ENCODE data around the gene CDH4.

The CDH4 gene

GRCh38 chr20:61581825-61582188 is 329.7 kb downstream of the CDH4 start:
- Histone ChIP-seq H3K23ac (ENCODE audit: low read length) (no peak overlapping the region), H3K79me2 (ENCODE audit: control insufficient read depth, insufficient read depth, low read length) (no peaks in the 10 kb centered on the region), H4K5ac (ENCODE audit: low read length) (no peak overlapping the region), H3K4me2 (ENCODE audit: low read length) (no peak overlapping the region), H3K18ac (ENCODE audit: low read length) (no peak overlapping the region), H3K27me3 (ENCODE audit: insufficient read depth, low read length, poor library complexity) (no peaks in the 10 kb centered on the region), H4K8ac (ENCODE audit: low read depth, low read length) (no peak overlapping the region), H2BK15ac (replicated peaks; ENCODE audit: low read depth) (no peak overlapping the region), H3K4me1 (ENCODE audit: control insufficient read depth, low read depth, low read length) (no peaks in the 10 kb centered on the region), H3K4me3 (ENCODE audit: low read length) (no peak overlapping the region), H3K36me3 (ENCODE audit: control insufficient read depth, insufficient read depth, low read length) (no peaks in the 10 kb centered on the region), H3K27ac (ENCODE audit: low read depth, low read length) (no peak overlapping the region), H2BK5ac (ENCODE audit: low read length) (no peak overlapping the region), H2AK5ac (ENCODE audit: low read length) (no peak overlapping the region), H3K4ac (ENCODE audit: low read depth, low read length) (no peak overlapping the region), H2BK120ac (ENCODE audit: low read depth, low read length) (no peak overlapping the region), H3K56ac (ENCODE audit: low read length) (no peak overlapping the region), H3K9ac (ENCODE audit: low read length) (no peak overlapping the region), H3K79me1 (ENCODE audit: low read length) (no peaks in the 10 kb centered on the region)
- peak; percentile 19 for DNase-seq
- WGBS (ENCODE audit: extremely low coverage, insufficient coverage, low lambda C conversion rate), result no CpG with 5 or more reads among the region's 14 CpGs

- Histone ChIP-seq H3K4me3 (ENCODE audit: low read length) (no peak overlapping the region), H3K18ac (ENCODE audit: low read length) (no peak overlapping the region), H3K79me2 (ENCODE audit: control insufficient read depth, insufficient read depth, low read length) (no peaks in the 10 kb centered on the region), H3K27ac (ENCODE audit: low read depth, low read length) (no peak overlapping the region), H3K4me2 (ENCODE audit: low read length) (no peak overlapping the region), H2BK120ac (ENCODE audit: low read depth, low read length) (no peak overlapping the region), H3K23ac (ENCODE audit: low read length) (no peak overlapping the region), H3K79me1 (ENCODE audit: low read length) (no peaks in the 10 kb centered on the region), H2AK5ac (ENCODE audit: low read length) (no peak overlapping the region), H4K5ac (ENCODE audit: low read length) (no peak overlapping the region), H3K56ac (ENCODE audit: low read length) (no peak overlapping the region), H3K27me3 (ENCODE audit: insufficient read depth, low read length, poor library complexity) (no peaks in the 10 kb centered on the region), H3K4ac (ENCODE audit: low read depth, low read length) (no peak overlapping the region), H3K36me3 (ENCODE audit: control insufficient read depth, insufficient read depth, low read length) (no peaks in the 10 kb centered on the region), H3K9ac (ENCODE audit: low read length) (no peak overlapping the region), H4K8ac (ENCODE audit: low read depth, low read length) (no peak overlapping the region), H2BK5ac (ENCODE audit: low read length) (no peak overlapping the region), H3K4me1 (ENCODE audit: control insufficient read depth, low read depth, low read length) (no peaks in the 10 kb centered on the region), H2BK15ac (replicated peaks; ENCODE audit: low read depth) (no peak overlapping the region)
- no peak for DNase-seq
- no CpG with 5 or more reads among the region's 15 CpGs for WGBS (ENCODE audit: extremely low coverage, insufficient coverage, low lambda C conversion rate)
Measured at GRCh38 chr20:61582196-61582923, 330.3 kb downstream of the CDH4 start.

GRCh38 chr20:61583356-61583755 is 331.3 kb downstream of the CDH4 start:
- H3K79me1 ChIP-seq (ENCODE audit: low read length), result no peaks in the 10 kb centered on the region
- no peak overlapping the region for H4K8ac ChIP-seq (ENCODE audit: low read depth, low read length)
- H3K27ac ChIP-seq (ENCODE audit: low read depth, low read length), result no peak overlapping the region
- H4K5ac ChIP-seq (ENCODE audit: low read length), result no peak overlapping the region
- H3K18ac ChIP-seq (ENCODE audit: low read length), result no peak overlapping the region
- H2BK120ac ChIP-seq (ENCODE audit: low read depth, low read length), result no peak overlapping the region
- H3K23ac ChIP-seq (ENCODE audit: low read length), result no peak overlapping the region
- H3K27me3 ChIP-seq (ENCODE audit: insufficient read depth, low read length, poor library complexity), result no peaks in the 10 kb centered on the region
- no peak overlapping the region for H3K56ac ChIP-seq (ENCODE audit: low read length)
- H3K4ac ChIP-seq (ENCODE audit: low read depth, low read length), result no peak overlapping the region
- H3K36me3 ChIP-seq (ENCODE audit: control insufficient read depth, insufficient read depth, low read length), result no peaks in the 10 kb centered on the region
- no peak overlapping the region for H2BK15ac ChIP-seq (replicated peaks; ENCODE audit: low read depth)
- no peak overlapping the region for H2AK5ac ChIP-seq (ENCODE audit: low read length)
- no peak overlapping the region for H3K4me2 ChIP-seq (ENCODE audit: low read length)
- no peak overlapping the region for H3K4me3 ChIP-seq (ENCODE audit: low read length)
- H3K4me1 ChIP-seq (ENCODE audit: control insufficient read depth, low read depth, low read length), result peaks cover 3% of the 10 kb centered on the region
- no peaks in the 10 kb centered on the region for H3K79me2 ChIP-seq (ENCODE audit: control insufficient read depth, insufficient read depth, low read length)
- no CpG with 5 or more reads among the region's 9 CpGs for WGBS (ENCODE audit: extremely low coverage, insufficient coverage, low lambda C conversion rate)
- no peak overlapping the region for H2BK5ac ChIP-seq (ENCODE audit: low read length)
- DNase-seq, result no peak
- H3K9ac ChIP-seq (ENCODE audit: low read length), result no peak overlapping the region

GRCh38 chr20:61584851-61585250 is 332.8 kb downstream of the CDH4 start:
- H3K27ac ChIP-seq (ENCODE audit: low read depth, low read length), result no peak overlapping the region
- H2BK5ac ChIP-seq (ENCODE audit: low read length), result no peak overlapping the region
- H3K23ac ChIP-seq (ENCODE audit: low read length), result no peak overlapping the region
- H4K5ac ChIP-seq (ENCODE audit: low read length), result no peak overlapping the region
- H3K4me1 ChIP-seq (ENCODE audit: control insufficient read depth, low read depth, low read length), result peaks cover 6% of the 10 kb centered on the region
- no peak overlapping the region for H4K8ac ChIP-seq (ENCODE audit: low read depth, low read length)
- no peaks in the 10 kb centered on the region for H3K27me3 ChIP-seq (ENCODE audit: insufficient read depth, low read length, poor library complexity)
- no peak overlapping the region for H3K4ac ChIP-seq (ENCODE audit: low read depth, low read length)
- H3K36me3 ChIP-seq (ENCODE audit: control insufficient read depth, insufficient read depth, low read length), result no peaks in the 10 kb centered on the region
- no peak overlapping the region for H2AK5ac ChIP-seq (ENCODE audit: low read length)
- no peaks in the 10 kb centered on the region for H3K79me2 ChIP-seq (ENCODE audit: control insufficient read depth, insufficient read depth, low read length)
- no peak overlapping the region for H2BK15ac ChIP-seq (replicated peaks; ENCODE audit: low read depth)
- H3K4me3 ChIP-seq (ENCODE audit: low read length), result no peak overlapping the region
- no peak overlapping the region for H3K4me2 ChIP-seq (ENCODE audit: low read length)
- WGBS (ENCODE audit: extremely low coverage, insufficient coverage, low lambda C conversion rate), result no CpG with 5 or more reads among the region's 10 CpGs
- H3K79me1 ChIP-seq (ENCODE audit: low read length), result no peaks in the 10 kb centered on the region
- no peak overlapping the region for H3K56ac ChIP-seq (ENCODE audit: low read length)
- DNase-seq, result peak; percentile 23
- H2BK120ac ChIP-seq (ENCODE audit: low read depth, low read length), result no peak overlapping the region
- H3K9ac ChIP-seq (ENCODE audit: low read length), result no peak overlapping the region
- H3K18ac ChIP-seq (ENCODE audit: low read length), result no peak overlapping the region

GRCh38 chr20:61585764-61586163 is 333.7 kb downstream of the CDH4 start:
- Histone ChIP-seq H3K56ac (ENCODE audit: low read length) (no peak overlapping the region), H2BK15ac (replicated peaks; ENCODE audit: low read depth) (no peak overlapping the region), H3K18ac (ENCODE audit: low read length) (no peak overlapping the region), H4K8ac (ENCODE audit: low read depth, low read length) (no peak overlapping the region), H2AK5ac (ENCODE audit: low read length) (no peak overlapping the region), H3K27ac (ENCODE audit: low read depth, low read length) (no peak overlapping the region), H3K4ac (ENCODE audit: low read depth, low read length) (no peak overlapping the region), H3K27me3 (ENCODE audit: insufficient read depth, low read length, poor library complexity) (no peaks in the 10 kb centered on the region), H4K5ac (ENCODE audit: low read length) (no peak overlapping the region), H2BK5ac (ENCODE audit: low read length) (no peak overlapping the region), H3K9ac (ENCODE audit: low read length) (no peak overlapping the region), H3K4me2 (ENCODE audit: low read length) (no peak overlapping the region), H3K4me3 (ENCODE audit: low read length) (no peak overlapping the region), H3K79me1 (ENCODE audit: low read length) (no peaks in the 10 kb centered on the region), H3K4me1 (ENCODE audit: control insufficient read depth, low read depth, low read length) (peaks cover 6% of the 10 kb centered on the region), H3K79me2 (ENCODE audit: control insufficient read depth, insufficient read depth, low read length) (no peaks in the 10 kb centered on the region), H3K36me3 (ENCODE audit: control insufficient read depth, insufficient read depth, low read length) (no peaks in the 10 kb centered on the region), H2BK120ac (ENCODE audit: low read depth, low read length) (no peak overlapping the region), H3K23ac (ENCODE audit: low read length) (no peak overlapping the region)
- WGBS (ENCODE audit: extremely low coverage, insufficient coverage, low lambda C conversion rate), result 100% methylated on average over 2 of the region's 2 CpGs
- DNase-seq, result no peak

DNA sequence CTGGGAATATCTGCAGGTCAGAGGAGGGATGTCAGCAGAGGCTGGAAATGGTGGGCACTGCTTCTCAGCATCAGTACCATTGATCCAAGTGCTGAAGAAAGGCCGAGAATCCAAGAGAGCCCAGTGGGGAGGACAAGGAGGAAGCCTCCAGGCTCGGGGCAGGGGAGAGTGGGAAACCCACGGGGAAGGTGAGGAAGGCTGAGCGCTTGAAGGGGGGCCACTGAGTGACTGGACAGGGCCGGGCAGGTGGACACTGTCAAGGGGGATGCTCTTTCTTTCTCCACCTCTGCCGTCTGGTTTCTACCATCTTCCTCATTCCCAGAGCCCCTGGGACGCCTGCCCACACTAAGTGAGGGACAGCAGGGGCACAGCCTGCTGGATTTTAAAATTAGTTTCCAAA is 335.0 kb downstream of the CDH4 start:
- H2AK5ac ChIP-seq (ENCODE audit: low read length), result no peak overlapping the region
- no peak overlapping the region for H3K18ac ChIP-seq (ENCODE audit: low read length)
- H3K79me1 ChIP-seq (ENCODE audit: low read length), result no peaks in the 10 kb centered on the region
- H3K4me3 ChIP-seq (ENCODE audit: low read length), result no peak overlapping the region
- no peak overlapping the region for H2BK120ac ChIP-seq (ENCODE audit: low read depth, low read length)
- H3K4me2 ChIP-seq (ENCODE audit: low read length), result no peak overlapping the region
- H4K5ac ChIP-seq (ENCODE audit: low read length), result no peak overlapping the region
- H4K8ac ChIP-seq (ENCODE audit: low read depth, low read length), result no peak overlapping the region
- H3K79me2 ChIP-seq (ENCODE audit: control insufficient read depth, insufficient read depth, low read length), result no peaks in the 10 kb centered on the region
- WGBS (ENCODE audit: extremely low coverage, insufficient coverage, low lambda C conversion rate), result no CpG with 5 or more reads among the region's 7 CpGs
- peaks cover 6% of the 10 kb centered on the region for H3K4me1 ChIP-seq (ENCODE audit: control insufficient read depth, low read depth, low read length)
- H3K36me3 ChIP-seq (ENCODE audit: control insufficient read depth, insufficient read depth, low read length), result no peaks in the 10 kb centered on the region
- no peak for DNase-seq
- H3K4ac ChIP-seq (ENCODE audit: low read depth, low read length), result no peak overlapping the region
- H3K27me3 ChIP-seq (ENCODE audit: insufficient read depth, low read length, poor library complexity), result no peaks in the 10 kb centered on the region
- H3K9ac ChIP-seq (ENCODE audit: low read length), result no peak overlapping the region
- H3K27ac ChIP-seq (ENCODE audit: low read depth, low read length), result no peak overlapping the region
- H3K23ac ChIP-seq (ENCODE audit: low read length), result no peak overlapping the region
- H2BK5ac ChIP-seq (ENCODE audit: low read length), result no peak overlapping the region
- H2BK15ac ChIP-seq (replicated peaks; ENCODE audit: low read depth), result no peak overlapping the region
- no peak overlapping the region for H3K56ac ChIP-seq (ENCODE audit: low read length)

All from mesendoderm (in vitro differentiated cells).